PC-3 (cell line): ENCODE results near the gene USH2A. TPM values are rescaled to one million over a fixed set of nuclear protein-coding genes. Genes with fewer than 3 reads are reported as not detected.

Source experiments
- ATAC-seq: fragments of 200-7000 bp; cut with Tn5 transposase; 2 replicates; pipeline ENCODE4 v1.9.1; 2020; ENCODE audit warnings: mild to moderate bottlenecking, moderate library complexity
- BruUV-seq: library from RNA; stranded (reverse); fragments of 400-500 nt; replicated peaks from 2 replicates; lab custom pipeline; 2021; lab: Mats Ljungman, UMichigan
- CTCF ChIA-PET: fragments of 300-600 bp; sonication (Branson Sonifier 250); formaldehyde crosslinking; loops from one replicate; lab custom pipeline; 2022; ENCODE audit warnings: antibody characterized with exemption; lab: Charles Lee
- POLR2A ChIA-PET: fragments of 300-600 bp; sonication (Branson Sonifier 250); formaldehyde crosslinking; loops from one replicate; lab custom pipeline; 2022; ENCODE audit warnings: antibody characterized with exemption; ENCODE audit not compliant: unreplicated experiment; lab: Charles Lee
- DNase-seq: peaks from one replicate; pipeline ENCODE4 v3.0.0-alpha.2; 2015
- H2AFZ ChIP-seq: fragments of 300-600 bp; sonication (generic); 2 replicates; pipeline ENCODE4 v1.6.0; 2016; ENCODE audit warnings: antibody characterized with exemption, low read length
- H3F3A ChIP-seq: fragments of 300-600 bp; sonication (generic); one replicate; pipeline ENCODE4 v1.6.0; 2017; ENCODE audit warnings: antibody characterized with exemption, low read length, control low read depth, mild to moderate bottlenecking; ENCODE audit not compliant: unreplicated experiment
- H3K27ac ChIP-seq: fragments of 300-600 bp; sonication (generic); 2 replicates; pipeline ENCODE4 v1.5.1; 2016; ENCODE audit warnings: mild to moderate bottlenecking, low read length
- H3K27me3 ChIP-seq: fragments of 300-600 bp; sonication (generic); 2 replicates; pipeline ENCODE4 v1.6.1; 2016; ENCODE audit warnings: low read length, mixed read lengths
- H3K36me3 ChIP-seq: fragments of 300-600 bp; sonication (generic); 2 replicates; pipeline ENCODE4 v1.6.1; 2016; ENCODE audit warnings: low read depth, mixed run types, low read length, mixed read lengths
- H3K4me1 ChIP-seq: fragments of 300-600 bp; sonication (generic); 2 replicates; pipeline ENCODE4 v1.5.1; 2016; ENCODE audit warnings: low read length; ENCODE audit not compliant: insufficient read depth
- H3K4me2 ChIP-seq: fragments of 300-600 bp; sonication (generic); 2 replicates; pipeline ENCODE4 v1.6.0; 2016; ENCODE audit warnings: low read length
- H3K4me3 ChIP-seq: fragments of 300-600 bp; sonication (generic); 2 replicates; pipeline ENCODE4 v1.5.1; 2016; ENCODE audit warnings: mild to moderate bottlenecking, low read length, mixed read lengths
- H3K79me2 ChIP-seq: fragments of 300-600 bp; sonication (generic); 2 replicates; pipeline ENCODE4 v1.6.1; 2017; ENCODE audit warnings: low read length, mixed read lengths
- H3K9ac ChIP-seq: fragments of 300-600 bp; sonication (generic); 2 replicates; pipeline ENCODE4 v1.6.0; 2016; ENCODE audit warnings: mild to moderate bottlenecking, low read length
- H3K9me2 ChIP-seq: fragments of 300-600 bp; sonication (generic); replicated peaks from 2 replicates; pipeline ENCODE4 v1.6.1; 2016; ENCODE audit warnings: mixed run types, low read length, mixed read lengths
- H3K9me3 ChIP-seq: fragments of 300-600 bp; sonication (generic); 2 replicates; pipeline ENCODE4 v1.6.1; 2016; ENCODE audit warnings: low read length, mixed read lengths
- H4K20me1 ChIP-seq: fragments of 300-600 bp; sonication (generic); 2 replicates; pipeline ENCODE4 v1.6.1; 2016; ENCODE audit warnings: low read length, mixed read lengths
- CTCF ChIP-seq: fragments of 300-600 bp; sonication (generic); conservative IDR thresholded peaks from 2 replicates; pipeline ENCODE4 v1.5.1; 2017; ENCODE audit warnings: antibody characterized with exemption, low read depth, mild to moderate bottlenecking, low read length
- EZH2 ChIP-seq: fragments of 300-600 bp; sonication (generic); IDR thresholded peaks from one replicate; pipeline ENCODE4 v1.6.1; 2017; ENCODE audit warnings: antibody characterized with exemption, mild to moderate bottlenecking, low read length; ENCODE audit not compliant: unreplicated experiment
- EZH2phosphoT487 ChIP-seq: fragments of 300-600 bp; sonication (generic); IDR thresholded peaks from 2 replicates; pipeline ENCODE4 v1.6.1; 2018; ENCODE audit warnings: mild to moderate bottlenecking, antibody characterized with exemption, low read length, borderline replicate concordance
- intact Hi-C: fragments of 100-400 bp; cut with micrococcal nuclease; formaldehyde crosslinking; loops from 2 replicates; pipeline ENCODE4 v1.9.0; 2023
- total RNA-seq: library from RNA; depleted of rRNA; stranded (reverse); fragments of >200 nt; gene quantifications from 2 replicates; pipeline ENCODE4 v1.2.3, GENCODE V29; 2014

Gene USH2A
- total RNA-seq, 1 experiment from 2014 or later, result not detected

- ChIA-PET POLR2A (no interaction called here), CTCF (no interaction called here)
- no peaks in the 10 kb centered on the region for H3K4me1 ChIP-seq
Observed at GRCh38 chr1:216270086-216270773, 153.0 kb downstream of the USH2A start.

DNA sequence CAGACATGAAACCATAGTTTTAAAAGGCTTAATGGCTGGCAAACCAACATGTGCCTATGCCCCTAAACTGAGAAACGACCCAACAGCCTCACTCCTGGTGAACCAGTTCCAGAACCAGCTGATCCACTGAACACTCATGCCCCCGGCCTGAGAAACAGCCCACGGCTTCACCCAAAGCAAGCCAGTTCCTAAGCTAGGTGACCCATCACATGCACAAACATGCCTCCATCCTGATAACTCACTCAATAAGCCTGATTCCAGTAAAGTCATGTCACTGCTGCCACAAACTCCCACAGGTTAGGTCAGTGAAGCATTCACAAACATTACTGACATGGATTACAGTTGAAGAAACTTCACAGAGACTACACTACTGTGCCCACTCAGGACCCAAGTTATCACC lies 161.6 kb downstream of the USH2A start:
- Histone ChIP-seq H3K36me3 (no peaks in the 10 kb centered on the region), H3K4me2 (no peak overlapping the region), H3K9me2 (no peaks in the 10 kb centered on the region), H3K9ac (no peak overlapping the region), H3K9me3 (no peaks in the 10 kb centered on the region), H3K79me2 (no peaks in the 10 kb centered on the region), H3K4me1 (no peaks in the 10 kb centered on the region), H3K27me3 (0 out of 2 replicates have a peak, but pooled peaks cover 4% of the 10 kb centered on the region), H4K20me1 (no peaks in the 10 kb centered on the region), H3K4me3 (no peak overlapping the region), H3F3A (no peaks in the 10 kb centered on the region), H3K27ac (no peak overlapping the region), H2AFZ (no peak overlapping the region)
- CTCF ChIA-PET, result no interaction called here
- POLR2A ChIA-PET, result no interaction called here
- BruUV-seq, result no TSS peak
- intact Hi-C loops, result no loop called here
- ATAC-seq (no peak), DNase-seq (no peak)
- no peak for TF ChIP-seq CTCF
- no peak for TF ChIP-seq EZH2phosphoT487
- no peak for TF ChIP-seq EZH2

More at GRCh38 chr1:216270086-216270773, 153.0 kb downstream of the USH2A start:
- TF ChIP-seq EZH2, result no peak
- TF ChIP-seq CTCF, result no peak
- TF ChIP-seq EZH2phosphoT487, result no peak
- intact Hi-C loops, result no loop called here
- H2AFZ ChIP-seq, result no peak overlapping the region
- H3K36me3 ChIP-seq, result no peaks in the 10 kb centered on the region
- no TSS peak for BruUV-seq
- H3K4me2 ChIP-seq, result no peak overlapping the region
- peaks cover 22% of the 10 kb centered on the region for H3K27me3 ChIP-seq
- ATAC-seq (no peak), DNase-seq (no peak)
- no peaks in the 10 kb centered on the region for H3K79me2 ChIP-seq
- no peaks in the 10 kb centered on the region for H3K9me3 ChIP-seq
- no peak overlapping the region for H3K9ac ChIP-seq
- no peak overlapping the region for H3K27ac ChIP-seq
- no peaks in the 10 kb centered on the region for H4K20me1 ChIP-seq
- H3K9me2 ChIP-seq, result no peaks in the 10 kb centered on the region
- H3F3A ChIP-seq, result no peaks in the 10 kb centered on the region
- no peak overlapping the region for H3K4me3 ChIP-seq

DNA sequence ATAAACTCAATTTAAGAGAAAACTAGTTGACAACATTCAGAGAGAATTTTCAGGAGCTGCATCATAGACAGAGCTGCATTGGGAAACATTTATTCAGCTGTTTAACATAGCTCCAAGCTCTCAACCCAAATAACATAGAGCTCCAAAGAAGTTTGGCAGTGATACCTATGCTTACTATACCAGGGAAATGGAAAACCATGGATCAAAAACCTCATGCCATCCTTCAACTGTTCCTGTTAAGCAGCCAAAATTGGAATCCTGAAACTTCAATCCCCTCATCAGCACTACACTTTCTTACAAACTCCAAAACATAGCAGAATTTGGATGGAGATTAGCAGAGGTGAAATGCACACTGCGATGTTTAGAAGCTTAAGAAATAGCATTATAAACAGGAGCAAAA lies 164.4 kb downstream of the USH2A start:
- H3K9me2 ChIP-seq, result no peaks in the 10 kb centered on the region
- H4K20me1 ChIP-seq, result no peaks in the 10 kb centered on the region
- no peaks in the 10 kb centered on the region for H3F3A ChIP-seq
- H3K4me1 ChIP-seq, result no peaks in the 10 kb centered on the region
- no peaks in the 10 kb centered on the region for H3K36me3 ChIP-seq
- no peak overlapping the region for H3K4me3 ChIP-seq
- ChIA-PET POLR2A (no interaction called here), CTCF (no interaction called here)
- no peak for DNase-seq
- BruUV-seq, result no TSS peak
- no peak overlapping the region for H3K4me2 ChIP-seq
- H2AFZ ChIP-seq, result no peak overlapping the region
- no peaks in the 10 kb centered on the region for H3K79me2 ChIP-seq
- ATAC-seq, result no peak
- H3K9me3 ChIP-seq, result no peaks in the 10 kb centered on the region
- H3K27me3 ChIP-seq, result 0 out of 2 replicates have a peak, but pooled peaks cover 4% of the 10 kb centered on the region
- intact Hi-C loops, result no loop called here
- TF ChIP-seq EZH2 (no peak), CTCF (no peak), EZH2phosphoT487 (no peak)
- no peak overlapping the region for H3K9ac ChIP-seq
- no peak overlapping the region for H3K27ac ChIP-seq
